Panc1 (cell line): ENCODE data around the gene HPCAL1.

ENCODE experiments used
- POLR2AphosphoS5 ChIP-seq: IDR thresholded peaks from 2 replicates; pipeline ENCODE4 v1.6.1; 2012; ENCODE audit warnings: mild to moderate bottlenecking, low read depth, low read length, moderate library complexity
- SIN3A ChIP-seq: IDR thresholded peaks from 2 replicates; pipeline ENCODE4 v1.6.1; 2012; ENCODE audit warnings: low read depth, mild to moderate bottlenecking, low read length, moderate library complexity, borderline replicate concordance; ENCODE audit not compliant: insufficient read depth
- TF ChIP-seq, protein P1 (sequence below), 2 experiments: IDR thresholded peaks; 2 replicates each; pipeline ENCODE4 v1.6.1; 2011 to 2012; ENCODE audit warnings: low read depth in 2 of 2, control low read depth in 1 of 2, low read length in 1 of 2, mild to moderate bottlenecking in 1 of 2, moderate library complexity in 1 of 2; ENCODE audit not compliant: insufficient read depth in 1 of 2
- TF ChIP-seq, protein P2 (sequence below): fragments of 450-650 bp; IDR thresholded peaks from 2 replicates; pipeline ENCODE4 v1.5.1; 2017; ENCODE audit warnings: mild to moderate bottlenecking

GRCh38 chr2:10380048-10380926 is 77.6 kb downstream of the HPCAL1 start:
- TF ChIP-seq, protein P1, sequence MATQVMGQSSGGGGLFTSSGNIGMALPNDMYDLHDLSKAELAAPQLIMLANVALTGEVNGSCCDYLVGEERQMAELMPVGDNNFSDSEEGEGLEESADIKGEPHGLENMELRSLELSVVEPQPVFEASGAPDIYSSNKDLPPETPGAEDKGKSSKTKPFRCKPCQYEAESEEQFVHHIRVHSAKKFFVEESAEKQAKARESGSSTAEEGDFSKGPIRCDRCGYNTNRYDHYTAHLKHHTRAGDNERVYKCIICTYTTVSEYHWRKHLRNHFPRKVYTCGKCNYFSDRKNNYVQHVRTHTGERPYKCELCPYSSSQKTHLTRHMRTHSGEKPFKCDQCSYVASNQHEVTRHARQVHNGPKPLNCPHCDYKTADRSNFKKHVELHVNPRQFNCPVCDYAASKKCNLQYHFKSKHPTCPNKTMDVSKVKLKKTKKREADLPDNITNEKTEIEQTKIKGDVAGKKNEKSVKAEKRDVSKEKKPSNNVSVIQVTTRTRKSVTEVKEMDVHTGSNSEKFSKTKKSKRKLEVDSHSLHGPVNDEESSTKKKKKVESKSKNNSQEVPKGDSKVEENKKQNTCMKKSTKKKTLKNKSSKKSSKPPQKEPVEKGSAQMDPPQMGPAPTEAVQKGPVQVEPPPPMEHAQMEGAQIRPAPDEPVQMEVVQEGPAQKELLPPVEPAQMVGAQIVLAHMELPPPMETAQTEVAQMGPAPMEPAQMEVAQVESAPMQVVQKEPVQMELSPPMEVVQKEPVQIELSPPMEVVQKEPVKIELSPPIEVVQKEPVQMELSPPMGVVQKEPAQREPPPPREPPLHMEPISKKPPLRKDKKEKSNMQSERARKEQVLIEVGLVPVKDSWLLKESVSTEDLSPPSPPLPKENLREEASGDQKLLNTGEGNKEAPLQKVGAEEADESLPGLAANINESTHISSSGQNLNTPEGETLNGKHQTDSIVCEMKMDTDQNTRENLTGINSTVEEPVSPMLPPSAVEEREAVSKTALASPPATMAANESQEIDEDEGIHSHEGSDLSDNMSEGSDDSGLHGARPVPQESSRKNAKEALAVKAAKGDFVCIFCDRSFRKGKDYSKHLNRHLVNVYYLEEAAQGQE (IDR thresholded peaks at IDR 0.05; ENCODE audit: insufficient read depth in 1 of 2, low read depth in 2 of 2, low read length in 1 of 2), result no peak
- TF ChIP-seq, protein P2, sequence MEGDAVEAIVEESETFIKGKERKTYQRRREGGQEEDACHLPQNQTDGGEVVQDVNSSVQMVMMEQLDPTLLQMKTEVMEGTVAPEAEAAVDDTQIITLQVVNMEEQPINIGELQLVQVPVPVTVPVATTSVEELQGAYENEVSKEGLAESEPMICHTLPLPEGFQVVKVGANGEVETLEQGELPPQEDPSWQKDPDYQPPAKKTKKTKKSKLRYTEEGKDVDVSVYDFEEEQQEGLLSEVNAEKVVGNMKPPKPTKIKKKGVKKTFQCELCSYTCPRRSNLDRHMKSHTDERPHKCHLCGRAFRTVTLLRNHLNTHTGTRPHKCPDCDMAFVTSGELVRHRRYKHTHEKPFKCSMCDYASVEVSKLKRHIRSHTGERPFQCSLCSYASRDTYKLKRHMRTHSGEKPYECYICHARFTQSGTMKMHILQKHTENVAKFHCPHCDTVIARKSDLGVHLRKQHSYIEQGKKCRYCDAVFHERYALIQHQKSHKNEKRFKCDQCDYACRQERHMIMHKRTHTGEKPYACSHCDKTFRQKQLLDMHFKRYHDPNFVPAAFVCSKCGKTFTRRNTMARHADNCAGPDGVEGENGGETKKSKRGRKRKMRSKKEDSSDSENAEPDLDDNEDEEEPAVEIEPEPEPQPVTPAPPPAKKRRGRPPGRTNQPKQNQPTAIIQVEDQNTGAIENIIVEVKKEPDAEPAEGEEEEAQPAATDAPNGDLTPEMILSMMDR, result no peak
- TF ChIP-seq POLR2AphosphoS5, result no peak
- no peak for TF ChIP-seq SIN3A
